ENCODE data around the gene L3MBTL3. TPM values are rescaled to one million over a fixed set of nuclear protein-coding genes. Genes with fewer than 3 reads are reported as not detected.
"Not testable (repeated sequence)": the region's sequence is repeated elsewhere in the genome, so short reads cannot be mapped to it uniquely, and the experiment has no call there.

The L3MBTL3 gene
- total RNA-seq, 1 donor from 2014 or later: 23.8 TPM

GRCh38 chr6:130148181-130148580 lies 129.8 kb downstream of the L3MBTL3 start:
- H3K4me3 Mint-ChIP-seq: no peak overlapping the region
- no peaks in the 10 kb centered on the region for H3K4me1 Mint-ChIP-seq (ENCODE audit: unreplicated experiment)
- H3K9me3 Mint-ChIP-seq: no peaks in the 10 kb centered on the region
- peak; percentile 49 for TF ChIP-seq CTCF (conservative IDR thresholded peaks at IDR 0.05)
- no peak for DNase-seq (ENCODE audit: extremely low spot score, unreplicated experiment)
- no peak overlapping the region for H3K27ac Mint-ChIP-seq
- peaks cover 4% of the 10 kb centered on the region for H3K36me3 Mint-ChIP-seq
- no peaks in the 10 kb centered on the region for H3K27me3 Mint-ChIP-seq

- H3K36me3 Mint-ChIP-seq; H3K27me3 Mint-ChIP-seq; DNase-seq (ENCODE audit: extremely low spot score, unreplicated experiment); H3K4me1 Mint-ChIP-seq (ENCODE audit: unreplicated experiment); H3K27ac Mint-ChIP-seq; H3K9me3 Mint-ChIP-seq; H3K4me3 Mint-ChIP-seq: not testable (repeated sequence)
These were observed 130.6 kb downstream of the L3MBTL3 start for GRCh38 chr6:130149016-130149415.

- no peaks in the 10 kb centered on the region for H3K27me3 Mint-ChIP-seq
- no peak for DNase-seq (ENCODE audit: extremely low spot score, unreplicated experiment)
- TF ChIP-seq CTCF (conservative IDR thresholded peaks at IDR 0.05): no peak
- H3K27ac Mint-ChIP-seq: no peak overlapping the region
- H3K9me3 Mint-ChIP-seq: no peaks in the 10 kb centered on the region
- H3K36me3 Mint-ChIP-seq: peaks cover 4% of the 10 kb centered on the region
- H3K4me3 Mint-ChIP-seq: no peak overlapping the region
- no peaks in the 10 kb centered on the region for H3K4me1 Mint-ChIP-seq (ENCODE audit: unreplicated experiment)
These were observed 132.5 kb downstream of the L3MBTL3 start for GRCh38 chr6:130150906-130151305.

GRCh38 chr6:130152908-130153510 lies 134.6 kb downstream of the L3MBTL3 start:
- Mint-ChIP-seq H3K4me1 (ENCODE audit: unreplicated experiment) (no peaks in the 10 kb centered on the region), H3K36me3 (peaks cover 4% of the 10 kb centered on the region), H3K27me3 (no peaks in the 10 kb centered on the region), H3K4me3 (no peak overlapping the region), H3K27ac (no peak overlapping the region), H3K9me3 (no peaks in the 10 kb centered on the region)
- DNase-seq (ENCODE audit: extremely low spot score, unreplicated experiment): no peak
- no peak for TF ChIP-seq CTCF (conservative IDR thresholded peaks at IDR 0.05)

GRCh38 chr6:130156908-130157307 lies 138.5 kb downstream of the L3MBTL3 start:
- Mint-ChIP-seq H3K9me3 (no peaks in the 10 kb centered on the region), H3K4me3 (no peak overlapping the region), H3K4me1 (ENCODE audit: unreplicated experiment) (no peaks in the 10 kb centered on the region), H3K27me3 (no peaks in the 10 kb centered on the region), H3K27ac (no peak overlapping the region), H3K36me3 (no peaks in the 10 kb centered on the region)
- no peak for DNase-seq (ENCODE audit: extremely low spot score, unreplicated experiment)
- TF ChIP-seq CTCF (conservative IDR thresholded peaks at IDR 0.05): no peak

- no peaks in the 10 kb centered on the region for H3K9me3 Mint-ChIP-seq
- H3K4me1 Mint-ChIP-seq (ENCODE audit: unreplicated experiment): no peaks in the 10 kb centered on the region
- TF ChIP-seq CTCF (conservative IDR thresholded peaks at IDR 0.05): no peak
- no peaks in the 10 kb centered on the region for H3K27me3 Mint-ChIP-seq
- no peaks in the 10 kb centered on the region for H3K36me3 Mint-ChIP-seq
- H3K27ac Mint-ChIP-seq: no peak overlapping the region
- no peak for DNase-seq (ENCODE audit: extremely low spot score, unreplicated experiment)
- no peak overlapping the region for H3K4me3 Mint-ChIP-seq
These were observed 139.7 kb downstream of the L3MBTL3 start for GRCh38 chr6:130158056-130158455.
